ENCODE results near the gene SLC26A6. TPM values are rescaled to one million over a fixed set of nuclear protein-coding genes. Genes with fewer than 3 reads are reported as not detected.

The SLC26A6 gene
- polyA plus RNA-seq, 1 donor (not counting 4 experiments of a cell fraction or from before 2014, with no cell fraction given), result 24.9 TPM

- Histone ChIP-seq H3K27ac (ENCODE audit: control insufficient read depth, insufficient read depth, low read length) (peak overlapping the region; percentile 71), H3K36me3 (ENCODE audit: control insufficient read depth in 2 of 2, extremely low read depth in 1 of 2, insufficient read depth in 2 of 2, low read length in 2 of 2) (no peaks in the 10 kb centered on the region)
- dilution Hi-C loops (cut with MboI; ENCODE audit: extremely low pct_ligation_motif_present, low sequenced_read_pairs), result no loop called here
Measured at GRCh38 chr3:48614044-48614443, 21.2 kb downstream of the SLC26A6 start.

GRCh38 chr3:48612309-48612708 lies 23.0 kb downstream of the SLC26A6 start:
- Histone ChIP-seq H3K9me1 (ENCODE audit: control insufficient read depth, extremely low read depth, insufficient read depth, low read length) (no peaks in the 10 kb centered on the region), H3K9ac (ENCODE audit: control insufficient read depth, extremely low read depth, insufficient read depth, low read length) (no peak overlapping the region), H3K79me2 (ENCODE audit: control insufficient read depth, insufficient read depth, low read length) (peaks cover 21% of the 10 kb centered on the region), H2AFZ (ENCODE audit: control insufficient read depth, low read length) (no peak overlapping the region), H3K27ac (ENCODE audit: control insufficient read depth, insufficient read depth, low read length) (no peak overlapping the region), H4K20me1 (ENCODE audit: control insufficient read depth, extremely low read depth, insufficient read depth, low read length) (no peaks in the 10 kb centered on the region), H3K4me3 (ENCODE audit: control insufficient read depth in 2 of 3, extremely low read depth in 1 of 3, insufficient read depth in 2 of 3, low read depth in 1 of 3, low read length in 3 of 3) (no peak overlapping the region), H3K9me3 (ENCODE audit: control insufficient read depth, low read depth, low read length) (peaks cover 3% of the 10 kb centered on the region), H3K27me3 (ENCODE audit: control insufficient read depth, extremely low read depth, insufficient read depth, low read length) (no peaks in the 10 kb centered on the region), H3K36me3 (ENCODE audit: control insufficient read depth in 2 of 2, extremely low read depth in 1 of 2, insufficient read depth in 2 of 2, low read length in 2 of 2) (peaks cover 0 to 9% of the 10 kb centered on the region in 2 experiments), H3K4me1 (ENCODE audit: control insufficient read depth, extremely low read depth, insufficient read depth, low read length) (peaks cover 20% of the 10 kb centered on the region), H3K4me2 (ENCODE audit: control insufficient read depth, extremely low read depth, insufficient read depth, low read depth, low read length) (no peak overlapping the region)
- no peak for FAIRE-seq
- TF ChIP-seq CTCF (optimal IDR thresholded peaks at IDR 0.05 in 1 of 3, IDR thresholded peaks at IDR 0.05 in 1 of 3, conservative IDR thresholded peaks at IDR 0.05 in 1 of 3; ENCODE audit: extremely low read depth in 1 of 3, insufficient read depth in 2 of 3, low read length in 3 of 3) (no peak), EZH2 (IDR thresholded peaks at IDR 0.05; ENCODE audit: low read length) (no peak)
- no peak for DNase-seq (ENCODE audit: low read depth, low spot score)
- dilution Hi-C loops (cut with MboI; ENCODE audit: extremely low pct_ligation_motif_present, low sequenced_read_pairs), result no loop called here

More at GRCh38 chr3:48614044-48614443, 21.2 kb downstream of the SLC26A6 start:
- no peak overlapping the region for H3K9ac ChIP-seq (ENCODE audit: control insufficient read depth, extremely low read depth, insufficient read depth, low read length)
- H3K4me3 ChIP-seq (ENCODE audit: control insufficient read depth in 2 of 3, extremely low read depth in 1 of 3, insufficient read depth in 2 of 3, low read depth in 1 of 3, low read length in 3 of 3), result no peak overlapping the region
- TF ChIP-seq CTCF (optimal IDR thresholded peaks at IDR 0.05 in 1 of 3, IDR thresholded peaks at IDR 0.05 in 1 of 3, conservative IDR thresholded peaks at IDR 0.05 in 1 of 3; ENCODE audit: extremely low read depth in 1 of 3, insufficient read depth in 2 of 3, low read length in 3 of 3) (no peak), EZH2 (IDR thresholded peaks at IDR 0.05; ENCODE audit: low read length) (no peak)
- peak overlapping the region; percentile 71 for H2AFZ ChIP-seq (ENCODE audit: control insufficient read depth, low read length)
- H3K27me3 ChIP-seq (ENCODE audit: control insufficient read depth, extremely low read depth, insufficient read depth, low read length), result no peaks in the 10 kb centered on the region
- H3K4me2 ChIP-seq (ENCODE audit: control insufficient read depth, extremely low read depth, insufficient read depth, low read depth, low read length), result peak overlapping the region; percentile 20
- no peaks in the 10 kb centered on the region for H4K20me1 ChIP-seq (ENCODE audit: control insufficient read depth, extremely low read depth, insufficient read depth, low read length)
- H3K9me1 ChIP-seq (ENCODE audit: control insufficient read depth, extremely low read depth, insufficient read depth, low read length), result no peaks in the 10 kb centered on the region
- H3K79me2 ChIP-seq (ENCODE audit: control insufficient read depth, insufficient read depth, low read length), result peaks cover 4% of the 10 kb centered on the region
- FAIRE-seq (peak; percentile 91), DNase-seq (ENCODE audit: low read depth, low spot score) (no peak)
- peaks cover 6% of the 10 kb centered on the region for H3K9me3 ChIP-seq (ENCODE audit: control insufficient read depth, low read depth, low read length)
- peaks cover 11% of the 10 kb centered on the region for H3K4me1 ChIP-seq (ENCODE audit: control insufficient read depth, extremely low read depth, insufficient read depth, low read length)

All from keratinocyte (primary cell).